ENCODE data around the gene FRAS1.
"Not testable (repeated sequence)": the region's sequence is repeated elsewhere in the genome, so short reads cannot be mapped to it uniquely, and the experiment has no call there.

The FRAS1 gene

DNA sequence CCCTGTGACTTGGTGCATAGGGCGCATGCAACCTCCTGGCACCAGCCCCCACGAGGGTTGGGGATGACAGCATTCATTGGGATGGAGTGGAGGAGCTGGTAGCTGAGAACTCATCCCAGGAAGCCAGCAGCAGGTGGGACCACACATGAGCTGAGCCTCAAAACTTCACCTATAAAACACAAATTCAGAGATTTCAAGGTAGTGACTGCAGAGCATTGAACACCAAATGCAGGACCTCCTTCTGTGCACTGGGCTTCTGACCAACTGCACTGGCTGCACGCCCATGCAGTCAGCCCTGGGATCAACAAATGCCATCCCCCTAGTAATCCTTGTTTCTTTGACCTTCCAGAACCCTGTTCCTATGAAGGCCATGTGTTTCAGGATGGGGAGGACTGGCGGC, 197.8 kb downstream of the FRAS1 start:
- no peak for DNase-seq (ENCODE audit: low read depth)
- H3K4me3 ChIP-seq (ENCODE audit: low read depth, low read length) = no peak overlapping the region
- TF ChIP-seq, protein P1, sequence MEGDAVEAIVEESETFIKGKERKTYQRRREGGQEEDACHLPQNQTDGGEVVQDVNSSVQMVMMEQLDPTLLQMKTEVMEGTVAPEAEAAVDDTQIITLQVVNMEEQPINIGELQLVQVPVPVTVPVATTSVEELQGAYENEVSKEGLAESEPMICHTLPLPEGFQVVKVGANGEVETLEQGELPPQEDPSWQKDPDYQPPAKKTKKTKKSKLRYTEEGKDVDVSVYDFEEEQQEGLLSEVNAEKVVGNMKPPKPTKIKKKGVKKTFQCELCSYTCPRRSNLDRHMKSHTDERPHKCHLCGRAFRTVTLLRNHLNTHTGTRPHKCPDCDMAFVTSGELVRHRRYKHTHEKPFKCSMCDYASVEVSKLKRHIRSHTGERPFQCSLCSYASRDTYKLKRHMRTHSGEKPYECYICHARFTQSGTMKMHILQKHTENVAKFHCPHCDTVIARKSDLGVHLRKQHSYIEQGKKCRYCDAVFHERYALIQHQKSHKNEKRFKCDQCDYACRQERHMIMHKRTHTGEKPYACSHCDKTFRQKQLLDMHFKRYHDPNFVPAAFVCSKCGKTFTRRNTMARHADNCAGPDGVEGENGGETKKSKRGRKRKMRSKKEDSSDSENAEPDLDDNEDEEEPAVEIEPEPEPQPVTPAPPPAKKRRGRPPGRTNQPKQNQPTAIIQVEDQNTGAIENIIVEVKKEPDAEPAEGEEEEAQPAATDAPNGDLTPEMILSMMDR (IDR thresholded peaks at IDR 0.05; ENCODE audit: low read depth, low read length, missing control alignments) = no peak

DNA sequence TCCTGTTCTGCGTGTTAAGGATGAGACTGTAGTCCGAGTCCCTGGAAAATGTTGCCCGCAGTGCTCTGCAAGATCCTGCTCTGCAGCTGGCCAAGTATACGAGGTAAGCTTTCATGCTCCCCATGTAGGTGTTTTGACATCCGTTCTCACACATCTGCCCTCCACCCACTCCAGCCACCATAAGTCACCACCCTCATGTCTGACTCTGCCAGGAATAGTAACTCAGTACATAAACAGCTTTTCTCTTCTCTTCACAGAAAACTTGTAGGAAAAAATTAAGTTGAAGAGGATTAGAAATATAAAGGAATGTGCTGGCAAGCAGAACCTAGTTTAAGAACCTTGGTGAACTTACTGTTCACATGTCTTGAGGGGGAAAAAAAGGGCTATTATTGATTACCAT, 207.9 kb downstream of the FRAS1 start:
- DNase-seq (ENCODE audit: low read depth) = no peak
- H3K4me3 ChIP-seq (ENCODE audit: low read depth, low read length) = no peak overlapping the region
- TF ChIP-seq, protein P1 (IDR thresholded peaks at IDR 0.05; ENCODE audit: low read depth, low read length, missing control alignments) = no peak

DNA sequence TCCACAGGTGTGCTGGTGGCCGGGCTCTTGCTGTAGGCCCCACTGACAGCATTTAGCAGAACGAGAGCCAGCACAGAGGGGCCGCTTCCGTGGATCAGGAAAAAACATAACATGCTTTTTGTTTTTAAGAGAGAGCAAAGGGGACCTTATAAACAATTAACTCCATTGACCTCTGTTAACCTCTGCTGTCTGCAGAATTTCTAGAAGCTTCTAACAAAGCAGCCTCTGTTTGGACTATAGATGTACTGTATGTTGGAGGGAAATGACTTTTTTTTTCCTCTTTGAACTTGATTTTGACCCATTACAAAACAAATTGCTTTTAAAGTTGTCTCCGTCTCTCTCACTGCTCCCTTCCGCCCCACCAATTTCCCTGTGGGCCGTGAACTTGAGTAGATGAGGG, 210.7 kb downstream of the FRAS1 start:
- DNase-seq (ENCODE audit: low read depth) = no peak
- H3K4me3 ChIP-seq (ENCODE audit: low read depth, low read length) = no peak overlapping the region
- TF ChIP-seq, protein P1 (IDR thresholded peaks at IDR 0.05; ENCODE audit: low read depth, low read length, missing control alignments) = no peak

DNA sequence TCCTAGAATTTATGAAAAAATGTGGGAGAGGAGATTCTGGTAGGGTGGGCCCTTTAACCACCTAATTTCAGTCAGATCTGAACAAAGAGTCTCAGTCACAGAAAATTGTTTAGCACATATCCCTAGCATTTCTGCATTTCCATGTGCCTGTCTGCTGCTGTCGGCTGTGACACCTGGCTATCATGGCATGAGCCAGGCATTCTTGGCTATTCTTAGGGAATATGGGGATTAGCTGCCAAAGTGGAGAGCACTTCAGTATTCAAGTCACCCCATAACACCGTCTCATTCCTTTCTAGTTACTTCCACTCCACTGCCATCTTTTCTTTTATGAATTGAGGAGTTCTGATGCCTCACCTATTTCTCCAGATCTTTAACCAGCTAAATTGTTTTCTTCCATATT, 211.5 kb downstream of the FRAS1 start:
- H3K4me3 ChIP-seq (ENCODE audit: low read depth, low read length) = no peak overlapping the region
- TF ChIP-seq, protein P1 (IDR thresholded peaks at IDR 0.05; ENCODE audit: low read depth, low read length, missing control alignments) = no peak
- no peak for DNase-seq (ENCODE audit: low read depth)

DNA sequence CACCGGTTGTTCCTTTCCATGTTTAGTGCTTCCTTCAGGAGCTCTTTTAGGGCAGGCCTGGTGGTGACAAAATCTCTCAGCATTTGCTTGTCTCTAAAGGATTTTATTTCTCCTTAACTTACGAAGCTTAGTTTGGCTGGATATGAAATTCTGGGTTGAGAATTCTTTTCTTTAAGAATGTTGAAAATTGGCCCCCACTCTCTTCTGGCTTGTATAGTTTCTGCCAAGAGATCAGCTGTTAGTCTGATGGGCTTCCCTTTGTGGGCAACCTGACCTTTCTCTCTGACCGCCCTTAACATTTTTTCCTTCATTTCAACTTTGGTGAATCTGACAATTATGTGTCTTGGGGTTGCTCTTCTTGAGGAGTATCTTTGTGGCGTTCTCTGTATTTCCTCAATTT, 218.3 kb downstream of the FRAS1 start:
- not testable (repeated sequence) for H3K4me3 ChIP-seq (ENCODE audit: low read depth, low read length); DNase-seq (ENCODE audit: low read depth)

DNA sequence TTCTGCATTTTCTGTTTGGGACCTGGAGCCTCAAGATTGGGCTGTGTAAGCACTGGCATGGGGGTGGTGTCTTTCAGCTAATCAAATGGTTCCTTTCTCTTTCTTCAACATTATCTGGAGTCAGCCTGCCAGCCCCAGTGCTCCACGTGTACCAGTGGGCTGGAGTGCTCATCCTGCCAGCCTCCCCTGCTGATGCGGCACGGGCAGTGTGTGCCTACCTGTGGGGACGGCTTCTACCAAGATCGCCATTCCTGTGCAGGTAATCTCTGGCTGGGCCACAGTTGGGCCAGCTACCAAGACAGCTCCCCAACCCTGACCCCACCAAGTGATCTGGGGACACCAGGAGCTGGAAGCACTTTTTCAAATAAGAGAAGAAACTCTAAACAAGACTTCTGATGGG, 229.2 kb downstream of the FRAS1 start:
- TF ChIP-seq, protein P1 (IDR thresholded peaks at IDR 0.05; ENCODE audit: low read depth, low read length, missing control alignments) = no peak
- no peak overlapping the region for H3K4me3 ChIP-seq (ENCODE audit: low read depth, low read length)
- DNase-seq (ENCODE audit: low read depth) = no peak

DNA sequence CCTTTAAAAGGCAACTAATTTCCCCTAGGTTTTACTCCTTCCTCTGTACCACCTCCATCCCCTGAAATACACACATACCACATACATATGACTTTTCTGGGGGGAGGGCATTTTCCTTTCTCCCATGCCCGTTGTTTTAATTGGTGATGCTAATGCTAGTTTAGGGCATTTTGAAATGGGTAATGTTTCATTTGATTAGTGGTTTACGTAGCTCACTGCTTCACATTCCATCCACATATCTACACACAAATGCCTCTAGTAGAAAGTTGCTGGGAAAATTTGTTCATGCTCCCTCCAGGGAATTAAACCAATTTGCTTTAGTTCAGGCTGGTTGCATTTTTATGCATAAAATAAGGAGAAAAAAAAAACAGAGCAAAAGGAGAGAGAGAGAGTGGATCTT, 231.2 kb downstream of the FRAS1 start:
- no peak overlapping the region for H3K4me3 ChIP-seq (ENCODE audit: low read depth, low read length)
- TF ChIP-seq, protein P1 (IDR thresholded peaks at IDR 0.05; ENCODE audit: low read depth, low read length, missing control alignments) = no peak
- no peak for DNase-seq (ENCODE audit: low read depth)

DNA sequence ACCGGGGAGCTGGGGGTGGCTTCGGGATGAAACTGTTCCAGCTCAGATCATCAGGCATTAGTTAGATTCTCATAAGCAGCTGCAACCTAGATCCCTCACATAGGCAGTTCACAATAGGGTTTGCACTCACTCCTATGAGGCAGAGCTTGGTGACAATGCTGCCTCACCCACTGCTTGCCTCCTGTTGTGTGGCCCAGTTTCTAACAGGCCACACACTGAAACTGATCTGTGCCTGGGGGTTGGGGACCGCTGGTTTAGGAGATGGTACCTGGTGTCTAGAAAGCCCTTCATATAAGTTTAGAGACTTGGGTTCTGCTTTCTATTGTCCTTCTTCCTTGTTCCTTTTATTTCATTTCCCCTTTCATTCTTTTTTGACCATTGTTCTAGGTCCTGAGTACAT, 234.2 kb downstream of the FRAS1 start:
- no peak for DNase-seq (ENCODE audit: low read depth)
- TF ChIP-seq, protein P1 (IDR thresholded peaks at IDR 0.05; ENCODE audit: low read depth, low read length, missing control alignments) = no peak
- no peak overlapping the region for H3K4me3 ChIP-seq (ENCODE audit: low read depth, low read length)
